Kidney (tissue), 14 donors: ENCODE data around the gene FGGY. TPM values are rescaled to one million over a fixed set of nuclear protein-coding genes. Genes with fewer than 3 reads are reported as not detected.
"Not testable (repeated sequence)": the region's sequence is repeated elsewhere in the genome, so short reads cannot be mapped to it uniquely, and the experiment has no call there.

ENCODE experiments used
- DNase-seq, 5 donors: peaks; one replicate each; pipeline ENCODE4 v3.0.0-alpha.2; 2013 to 2020
- FAIRE-seq: peaks from 2 replicates; lab custom pipeline; 2012; peaks lifted over from hg19 to GRCh38; lab: Jason Lieb, UNC
- H3K27ac ChIP-seq, 2 donors: one replicate each; pipeline ENCODE4 v1.7.0; 2013; ENCODE audit warnings: low read depth in 2 of 2, low read length in 2 of 2, inconsistent platforms in 1 of 2
- H3K27me3 ChIP-seq: one replicate; pipeline ENCODE4 v1.7.1; 2013; ENCODE audit warnings: low read length, inconsistent platforms; ENCODE audit not compliant: control insufficient read depth, insufficient read depth
- H3K36me3 ChIP-seq, 3 donors: one replicate each; pipeline versions ENCODE4 v1.7.0 to v1.7.1; 2013; ENCODE audit warnings: low read length in 3 of 3, control low read depth in 1 of 3, inconsistent platforms in 1 of 3; ENCODE audit not compliant: insufficient read depth in 3 of 3, control insufficient read depth in 2 of 3
- H3K4me1 ChIP-seq, 3 donors: one replicate each; pipeline versions ENCODE4 v1.7.0 to v1.7.1; 2013; ENCODE audit warnings: low read length in 3 of 3, inconsistent platforms in 1 of 3, low read depth in 1 of 3; ENCODE audit not compliant: control insufficient read depth in 2 of 3, insufficient read depth in 2 of 3
- H3K4me3 ChIP-seq, 3 donors: one replicate each; pipeline versions ENCODE4 v1.7.0 to v1.8.1; 2013; ENCODE audit warnings: low read length in 3 of 3, control low read depth in 1 of 3, inconsistent platforms in 1 of 3
- H3K9ac ChIP-seq, 3 donors: one replicate each; pipeline versions ENCODE4 v1.7.0 to v1.7.1; 2013; ENCODE audit warnings: low read length in 3 of 3, control low read depth in 1 of 3, inconsistent platforms in 1 of 3
- H3K9me3 ChIP-seq, 3 donors: one replicate each; pipeline versions ENCODE4 v1.7.0 to v1.7.1; 2013; ENCODE audit warnings: low read length in 3 of 3, control low read depth in 1 of 3, inconsistent platforms in 1 of 3; ENCODE audit not compliant: control insufficient read depth in 2 of 3, insufficient read depth in 1 of 3
- intact Hi-C: fragments of 100-400 bp; cut with DNase I; formaldehyde crosslinking; loops from one replicate; pipeline ENCODE4 v1.11.1; 2022
- polyA plus RNA-seq: library from polyadenylated mRNA; stranded (reverse); fragments of 350-450 nt; fragmentation: Illumina TruSeq; extraction: RNeasy Lipid Tissue Mini Kit (QIAGEN cat#74804); gene quantifications from one replicate; pipeline ENCODE4 v1.2.3, GENCODE V29; 2014; ENCODE audit warnings: low read depth, low replicate concordance; ENCODE audit not compliant: insufficient read depth
- total RNA-seq: library from RNA; stranded (reverse); fragmentation: NEBNext Ultra II Directional; extraction: Animal tissue kit (Norgen Biotek cat#: 25700); gene quantifications from one replicate; pipeline ENCODE4 v1.2.1, GENCODE V29; 2021
- TF ChIP-seq, protein P1 (sequence below): IDR thresholded peaks from 3 replicates; pipeline ENCODE4 v1.5.1; 2012; ENCODE audit warnings: mild to moderate bottlenecking, moderate library complexity, borderline replicate concordance; ENCODE audit not compliant: insufficient read depth; ENCODE audit errors: extremely low read depth
- donor health status: control.
- donor health status: control.
- donor health status: control.
- donor health status: control.
- donor health status: control.
- donor health status: DM: yes; HTN: yes; CAD: no.
- donor health status: Normal renal cell carcinoma (clear cell type).

The FGGY gene
- total and polyA plus RNA-seq, 2 donors from 2014 or later, result 11.2 to 31.0 TPM

DNA sequence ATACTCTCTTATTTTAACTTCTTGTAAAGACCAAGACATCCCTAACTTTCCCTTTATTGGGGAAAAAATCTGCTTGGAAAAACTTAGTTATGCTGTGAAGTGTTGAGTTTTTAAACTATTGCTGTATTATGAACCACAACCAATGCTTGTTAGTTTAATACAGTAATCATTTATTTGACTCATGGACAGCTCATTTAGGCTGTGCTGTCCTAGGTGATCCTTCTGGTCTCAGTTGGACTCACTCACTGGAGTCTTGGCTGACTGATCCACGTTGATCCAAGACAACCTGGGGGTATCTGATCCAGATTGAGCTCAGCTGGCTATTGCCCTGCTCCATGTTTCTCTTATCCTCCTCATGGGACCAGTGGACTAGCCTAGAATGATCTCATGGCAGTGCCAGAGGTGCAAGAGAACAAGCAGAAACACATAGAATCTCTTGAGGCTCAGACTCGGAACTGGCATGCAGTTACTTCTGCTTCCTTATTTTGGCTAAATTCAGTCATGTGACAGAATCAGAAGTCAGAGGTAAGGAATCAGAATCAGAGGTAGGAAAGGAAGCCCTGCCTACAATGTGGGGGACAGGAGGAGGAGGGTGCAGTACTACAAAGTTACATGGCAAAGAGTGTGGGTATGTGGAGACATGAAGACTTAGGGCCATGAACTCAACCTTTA lies 156.5 kb downstream of the FGGY start:
- no peak for DNase-seq
- FAIRE-seq, result no peak
- H3K4me3 ChIP-seq, result no peak overlapping the region
- no peaks in the 10 kb centered on the region for H3K36me3 ChIP-seq
- TF ChIP-seq, protein P1, sequence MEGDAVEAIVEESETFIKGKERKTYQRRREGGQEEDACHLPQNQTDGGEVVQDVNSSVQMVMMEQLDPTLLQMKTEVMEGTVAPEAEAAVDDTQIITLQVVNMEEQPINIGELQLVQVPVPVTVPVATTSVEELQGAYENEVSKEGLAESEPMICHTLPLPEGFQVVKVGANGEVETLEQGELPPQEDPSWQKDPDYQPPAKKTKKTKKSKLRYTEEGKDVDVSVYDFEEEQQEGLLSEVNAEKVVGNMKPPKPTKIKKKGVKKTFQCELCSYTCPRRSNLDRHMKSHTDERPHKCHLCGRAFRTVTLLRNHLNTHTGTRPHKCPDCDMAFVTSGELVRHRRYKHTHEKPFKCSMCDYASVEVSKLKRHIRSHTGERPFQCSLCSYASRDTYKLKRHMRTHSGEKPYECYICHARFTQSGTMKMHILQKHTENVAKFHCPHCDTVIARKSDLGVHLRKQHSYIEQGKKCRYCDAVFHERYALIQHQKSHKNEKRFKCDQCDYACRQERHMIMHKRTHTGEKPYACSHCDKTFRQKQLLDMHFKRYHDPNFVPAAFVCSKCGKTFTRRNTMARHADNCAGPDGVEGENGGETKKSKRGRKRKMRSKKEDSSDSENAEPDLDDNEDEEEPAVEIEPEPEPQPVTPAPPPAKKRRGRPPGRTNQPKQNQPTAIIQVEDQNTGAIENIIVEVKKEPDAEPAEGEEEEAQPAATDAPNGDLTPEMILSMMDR, result no peak
- H3K4me1 ChIP-seq, result no peaks in the 10 kb centered on the region
- H3K9me3 ChIP-seq, result no peaks in the 10 kb centered on the region
- H3K27ac ChIP-seq, result no peak overlapping the region
- intact Hi-C loops, result no loop called here
- no peaks in the 10 kb centered on the region for H3K27me3 ChIP-seq
- no peak overlapping the region for H3K9ac ChIP-seq

DNA sequence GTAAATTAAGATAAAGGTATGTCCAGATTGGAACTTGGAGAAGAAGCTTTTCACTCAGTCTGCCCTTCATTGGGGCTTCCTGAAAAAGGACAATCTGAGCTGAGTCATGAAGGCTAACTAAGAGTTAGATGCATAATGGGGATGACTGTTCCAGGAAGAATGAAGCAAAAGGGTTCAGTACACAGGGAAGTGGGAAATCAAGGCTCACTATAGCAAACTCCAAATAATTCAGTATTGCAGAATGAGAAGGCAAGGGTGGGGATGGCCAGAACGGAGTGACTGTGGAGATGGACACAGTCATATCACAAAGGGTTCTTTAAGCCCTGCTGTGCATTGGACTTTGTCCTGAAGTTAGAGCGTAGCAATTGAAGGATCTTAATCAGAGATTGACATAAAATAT lies 158.3 kb downstream of the FGGY start:
- no peak overlapping the region for H3K9ac ChIP-seq
- H3K27me3 ChIP-seq, result no peaks in the 10 kb centered on the region
- no peak overlapping the region for H3K4me3 ChIP-seq
- no peaks in the 10 kb centered on the region for H3K9me3 ChIP-seq
- intact Hi-C loops, result no loop called here
- no peaks in the 10 kb centered on the region for H3K36me3 ChIP-seq
- TF ChIP-seq, protein P1, result no peak
- H3K27ac ChIP-seq, result no peak overlapping the region
- FAIRE-seq (no peak), DNase-seq (no peak)
- no peaks in the 10 kb centered on the region for H3K4me1 ChIP-seq

DNA sequence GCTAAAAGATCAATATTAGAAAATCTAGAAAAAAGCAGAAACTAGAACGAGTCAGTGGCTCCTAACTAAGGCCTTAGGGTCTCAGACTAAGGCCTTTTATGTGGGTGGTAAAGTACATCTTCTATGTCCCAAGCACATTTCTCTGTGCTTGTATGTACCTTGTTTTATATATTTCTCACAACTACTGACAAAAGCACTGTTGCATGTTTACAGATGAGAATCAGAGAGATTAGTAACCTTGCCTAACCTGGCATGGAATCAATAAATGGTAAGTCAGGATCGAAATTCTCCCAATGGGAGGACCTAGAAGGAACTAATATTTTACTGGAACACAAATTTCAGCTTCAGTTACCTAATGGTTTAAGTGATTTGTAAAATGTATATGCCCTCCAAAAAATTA lies 160.9 kb downstream of the FGGY start:
- DNase-seq, result no peak
- Histone ChIP-seq H3K4me3 (no peak overlapping the region), H3K36me3 (no peaks in the 10 kb centered on the region), H3K9ac (no peak overlapping the region), H3K4me1 (no peaks in the 10 kb centered on the region), H3K27me3 (no peaks in the 10 kb centered on the region), H3K27ac (no peak overlapping the region), H3K9me3 (no peaks in the 10 kb centered on the region)
- TF ChIP-seq, protein P1, result no peak
- no peak for FAIRE-seq
- intact Hi-C loops, result no loop called here

DNA sequence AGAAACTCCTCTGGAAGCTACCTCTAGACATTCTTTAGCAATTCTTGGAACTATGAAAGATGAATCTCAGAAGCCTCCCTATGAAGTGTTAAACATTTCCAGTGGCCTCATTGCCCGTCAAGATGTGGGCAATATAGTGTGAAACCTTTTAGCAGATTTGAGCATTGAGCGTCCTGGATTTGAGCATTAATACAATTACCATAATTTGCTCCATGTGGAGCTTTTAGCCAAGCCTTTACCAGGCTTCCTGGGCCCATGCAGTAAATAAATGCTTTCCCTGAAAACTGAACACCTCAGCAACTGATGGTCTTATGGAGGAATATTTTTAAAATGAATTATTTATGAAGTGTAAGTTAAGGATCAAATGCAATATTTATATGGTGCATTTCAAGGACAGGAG lies 162.0 kb downstream of the FGGY start:
- Histone ChIP-seq H3K27me3 (no peaks in the 10 kb centered on the region), H3K27ac (no peak overlapping the region), H3K9ac (no peak overlapping the region), H3K36me3 (no peaks in the 10 kb centered on the region), H3K4me1 (no peaks in the 10 kb centered on the region), H3K9me3 (no peaks in the 10 kb centered on the region), H3K4me3 (no peak overlapping the region)
- DNase-seq (no peak), FAIRE-seq (no peak)
- TF ChIP-seq, protein P1, result no peak
- intact Hi-C loops, result no loop called here

- H3K4me3 ChIP-seq, FAIRE-seq, DNase-seq, H3K27me3 ChIP-seq, H3K27ac ChIP-seq, H3K9ac ChIP-seq, H3K36me3 ChIP-seq, H3K4me1 ChIP-seq, H3K9me3 ChIP-seq, intact Hi-C loops: not testable (repeated sequence)
These were observed 166.0 kb downstream of the FGGY start for GRCh38 chr1:59462942-59463341.

- intact Hi-C loops, result not testable (repeated sequence)
These were observed 168.6 kb downstream of the FGGY start for GRCh38 chr1:59465478-59465877.

More at GRCh38 chr1:59465478-59465877, 168.6 kb downstream of the FGGY start:
- FAIRE-seq, H3K36me3 ChIP-seq, DNase-seq, H3K9me3 ChIP-seq, H3K9ac ChIP-seq, H3K27me3 ChIP-seq, H3K4me1 ChIP-seq, H3K27ac ChIP-seq, H3K4me3 ChIP-seq: not testable (repeated sequence)
